PC-9 (cell line): Measurements from ENCODE around the gene LRRC2. TPM values are rescaled to one million over a fixed set of nuclear protein-coding genes. Genes with fewer than 3 reads are reported as not detected.

Experiments used
- BruUV-seq: library from RNA; stranded (reverse); fragments of 400-500 nt; replicated peaks from 2 replicates; lab custom pipeline; 2021; lab: Mats Ljungman, UMichigan
- CTCF ChIA-PET: fragments of 300-600 bp; sonication (Branson Sonifier 250); formaldehyde crosslinking; loops from one replicate; lab custom pipeline; 2022; ENCODE audit warnings: antibody characterized with exemption; lab: Charles Lee
- POLR2A ChIA-PET: fragments of 300-600 bp; sonication (Branson Sonifier 250); formaldehyde crosslinking; loops from one replicate; lab custom pipeline; 2022; ENCODE audit warnings: antibody characterized with exemption; ENCODE audit not compliant: unreplicated experiment; lab: Charles Lee
- DNase-seq, 2 experiments: peaks; one replicate each; pipeline versions ENCODE4 v3.0.0 to v3.0.0-alpha.2; 2015 to 2022; ENCODE audit warnings: mixed read lengths in 1 of 2
- H2AFZ ChIP-seq: fragments of 200-600 bp; sonication (generic); 2 replicates; pipeline ENCODE4 v1.8.1; 2017; ENCODE audit warnings: antibody characterized with exemption
- H3F3A ChIP-seq: fragments of 200-600 bp; sonication (generic); 2 replicates; pipeline ENCODE4 v1.8.1; 2017; ENCODE audit warnings: antibody characterized with exemption, mild to moderate bottlenecking, low read depth; ENCODE audit not compliant: insufficient read depth
- H3K27ac ChIP-seq: fragments of 200-600 bp; sonication (generic); 2 replicates; pipeline ENCODE4 v1.6.1; 2016; ENCODE audit warnings: mixed run types
- H3K27me3 ChIP-seq: fragments of 200-600 bp; sonication (generic); 2 replicates; pipeline ENCODE4 v1.6.1; 2016; ENCODE audit warnings: low read depth, mixed run types; ENCODE audit not compliant: insufficient read depth
- H3K36me3 ChIP-seq: fragments of 200-600 bp; sonication (generic); 2 replicates; pipeline ENCODE4 v1.6.1; 2016; ENCODE audit warnings: low read depth, mixed run types
- H3K4me1 ChIP-seq: fragments of 200-600 bp; sonication (generic); replicated peaks from 2 replicates; pipeline ENCODE4 v1.6.1; 2016; ENCODE audit warnings: mixed run types; ENCODE audit not compliant: insufficient read depth
- H3K4me2 ChIP-seq: fragments of 200-600 bp; sonication (generic); 2 replicates; pipeline ENCODE4 v1.6.1; 2017; ENCODE audit warnings: mixed run types
- H3K4me3 ChIP-seq: fragments of 200-600 bp; sonication (generic); 2 replicates; pipeline ENCODE4 v1.6.1; 2016; ENCODE audit warnings: mixed run types
- H3K79me2 ChIP-seq: fragments of 200-600 bp; sonication (generic); 2 replicates; pipeline ENCODE4 v1.6.1; 2017; ENCODE audit warnings: low read depth, mixed run types
- H3K9me2 ChIP-seq: fragments of 200-600 bp; sonication (generic); 2 replicates; pipeline ENCODE4 v1.8.1; 2017; ENCODE audit warnings: mild to moderate bottlenecking; ENCODE audit not compliant: insufficient read depth
- H3K9me3 ChIP-seq: fragments of 200-600 bp; sonication (generic); 2 replicates; pipeline ENCODE4 v1.8.1; 2016; ENCODE audit warnings: low read depth; ENCODE audit not compliant: insufficient read depth
- H4K20me1 ChIP-seq: fragments of 200-600 bp; sonication (generic); 2 replicates; pipeline ENCODE4 v1.8.1; 2017; ENCODE audit not compliant: insufficient read depth
- EZH2 ChIP-seq: fragments of 200-600 bp; sonication (generic); IDR thresholded peaks from 2 replicates; pipeline ENCODE4 v1.8.0; 2017; ENCODE audit warnings: antibody characterized with exemption, low read depth
- intact Hi-C: fragments of 100-400 bp; cut with micrococcal nuclease; formaldehyde crosslinking; loops from one replicate; pipeline ENCODE4 v1.10.0; 2022; ENCODE audit not compliant: unreplicated experiment
- total RNA-seq: library from RNA; stranded (reverse); gene quantifications from 2 replicates; pipeline ENCODE4 v1.2.3, GENCODE V29; 2021
- TF ChIP-seq, protein P1 (sequence below): fragments of 200-600 bp; sonication (generic); conservative IDR thresholded peaks from 2 replicates; pipeline ENCODE4 v1.6.1; 2017; ENCODE audit warnings: mixed run types, antibody characterized with exemption, mild to moderate bottlenecking, moderate library complexity

Gene LRRC2
- total RNA-seq, 1 experiment from 2014 or later: 0.22 TPM

- Histone ChIP-seq H2AFZ (no peak overlapping the region), H3F3A (no peaks in the 10 kb centered on the region), H3K9me2 (no peaks in the 10 kb centered on the region), H3K4me1 (0 out of 2 replicates have a peak, but pooled peaks cover under 1% of the 10 kb centered on the region), H3K4me3 (no peak overlapping the region), H3K9me3 (no peaks in the 10 kb centered on the region), H3K4me2 (no peak overlapping the region), H3K27ac (no peak overlapping the region), H3K36me3 (no peaks in the 10 kb centered on the region), H4K20me1 (no peaks in the 10 kb centered on the region), H3K27me3 (no peaks in the 10 kb centered on the region), H3K79me2 (no peaks in the 10 kb centered on the region)
- TF ChIP-seq, protein P1, sequence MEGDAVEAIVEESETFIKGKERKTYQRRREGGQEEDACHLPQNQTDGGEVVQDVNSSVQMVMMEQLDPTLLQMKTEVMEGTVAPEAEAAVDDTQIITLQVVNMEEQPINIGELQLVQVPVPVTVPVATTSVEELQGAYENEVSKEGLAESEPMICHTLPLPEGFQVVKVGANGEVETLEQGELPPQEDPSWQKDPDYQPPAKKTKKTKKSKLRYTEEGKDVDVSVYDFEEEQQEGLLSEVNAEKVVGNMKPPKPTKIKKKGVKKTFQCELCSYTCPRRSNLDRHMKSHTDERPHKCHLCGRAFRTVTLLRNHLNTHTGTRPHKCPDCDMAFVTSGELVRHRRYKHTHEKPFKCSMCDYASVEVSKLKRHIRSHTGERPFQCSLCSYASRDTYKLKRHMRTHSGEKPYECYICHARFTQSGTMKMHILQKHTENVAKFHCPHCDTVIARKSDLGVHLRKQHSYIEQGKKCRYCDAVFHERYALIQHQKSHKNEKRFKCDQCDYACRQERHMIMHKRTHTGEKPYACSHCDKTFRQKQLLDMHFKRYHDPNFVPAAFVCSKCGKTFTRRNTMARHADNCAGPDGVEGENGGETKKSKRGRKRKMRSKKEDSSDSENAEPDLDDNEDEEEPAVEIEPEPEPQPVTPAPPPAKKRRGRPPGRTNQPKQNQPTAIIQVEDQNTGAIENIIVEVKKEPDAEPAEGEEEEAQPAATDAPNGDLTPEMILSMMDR: no peak
- no peak for TF ChIP-seq EZH2
- no TSS peak for BruUV-seq
- ChIA-PET CTCF (interaction anchor here (1.4 to 1.7 kb wide), 2 partner anchors 12 to 75 kb away, joined by 4 read pairs; no protein-coding TSS in a partner anchor), POLR2A (no interaction called here)
- intact Hi-C loops: loop anchor here (10.0 kb wide), 1 partner anchor 211 kb away; the partner anchor contains the start of gene ALS2CL
- DNase-seq: no peak
Observed at GRCh38 chr3:46483825-46484224, 82.3 kb downstream of the LRRC2 start.

DNA sequence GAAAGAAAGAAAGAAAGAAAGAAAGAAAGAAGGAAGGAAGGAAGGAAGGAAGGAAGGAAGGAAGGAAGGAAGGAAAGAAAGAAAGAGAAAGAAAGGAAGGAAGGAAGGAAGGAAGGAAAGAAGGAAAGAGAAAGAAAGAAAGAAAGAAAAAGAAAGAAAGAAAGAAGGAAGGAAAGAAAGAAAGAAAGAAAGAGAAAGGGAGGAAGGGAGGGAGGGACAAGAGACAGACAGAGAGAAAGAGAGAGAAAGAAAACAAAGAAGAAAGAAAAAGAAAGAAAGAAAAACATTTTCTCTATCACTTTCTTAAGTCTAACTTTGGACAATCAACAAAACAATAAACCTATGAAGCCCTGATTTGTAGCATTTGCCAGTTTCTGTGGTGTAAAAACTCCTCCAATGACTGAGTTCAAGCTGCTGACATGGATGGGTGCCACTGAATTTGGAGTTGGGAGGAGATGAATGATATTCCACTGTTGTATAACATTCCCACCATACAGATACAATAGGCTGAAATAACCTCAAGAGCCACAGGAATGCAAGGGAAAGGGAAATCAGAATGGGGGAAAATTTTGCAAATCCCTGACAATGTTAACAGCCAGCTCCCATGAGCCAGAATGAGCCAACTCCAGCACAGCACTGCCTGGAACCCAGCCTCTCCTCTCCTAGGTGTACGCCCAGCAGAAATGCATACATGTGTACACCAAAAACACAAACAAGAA is 83.3 kb downstream of the LRRC2 start:
- H3K9me2 ChIP-seq: no peaks in the 10 kb centered on the region
- no peaks in the 10 kb centered on the region for H4K20me1 ChIP-seq
- intact Hi-C loops: loop anchor here (10.0 kb wide), 1 partner anchor 212 kb away; the partner anchor contains the start of gene ALS2CL
- no peak overlapping the region for H2AFZ ChIP-seq
- no peaks in the 10 kb centered on the region for H3K4me1 ChIP-seq
- H3K36me3 ChIP-seq: no peaks in the 10 kb centered on the region
- no TSS peak for BruUV-seq
- no peak for DNase-seq
- no peaks in the 10 kb centered on the region for H3K79me2 ChIP-seq
- POLR2A ChIA-PET: no interaction called here
- TF ChIP-seq EZH2: no peak
- TF ChIP-seq, protein P1: no peak
- no peak overlapping the region for H3K4me2 ChIP-seq
- no peaks in the 10 kb centered on the region for H3F3A ChIP-seq
- H3K27ac ChIP-seq: no peak overlapping the region
- no peaks in the 10 kb centered on the region for H3K9me3 ChIP-seq
- CTCF ChIA-PET: interaction anchor here (1.4 kb wide), 1 partner anchor 13 kb away, joined by 4 read pairs; no protein-coding TSS in a partner anchor
- H3K4me3 ChIP-seq: no peak overlapping the region
- H3K27me3 ChIP-seq: no peaks in the 10 kb centered on the region

GRCh38 chr3:46481636-46482035 is 84.5 kb downstream of the LRRC2 start:
- H3K9me2 ChIP-seq: no peaks in the 10 kb centered on the region
- DNase-seq: no peak
- no peaks in the 10 kb centered on the region for H3F3A ChIP-seq
- CTCF ChIA-PET: no interaction called here
- no peaks in the 10 kb centered on the region for H3K79me2 ChIP-seq
- no peak overlapping the region for H3K4me2 ChIP-seq
- no peaks in the 10 kb centered on the region for H3K4me1 ChIP-seq
- no peak for TF ChIP-seq EZH2
- TF ChIP-seq, protein P1: no peak
- H3K9me3 ChIP-seq: no peaks in the 10 kb centered on the region
- no peaks in the 10 kb centered on the region for H4K20me1 ChIP-seq
- intact Hi-C loops: loop anchor here (10.0 kb wide), 1 partner anchor 213 kb away; the partner anchor contains the start of gene ALS2CL
- no peak overlapping the region for H3K4me3 ChIP-seq
- no peak overlapping the region for H3K27ac ChIP-seq
- POLR2A ChIA-PET: no interaction called here
- H3K36me3 ChIP-seq: no peaks in the 10 kb centered on the region
- no TSS peak for BruUV-seq
- H3K27me3 ChIP-seq: no peaks in the 10 kb centered on the region
- no peak overlapping the region for H2AFZ ChIP-seq
